Breast epithelium (tissue), 4 donors: ENCODE results near the gene ACYP1. TPM values are rescaled to one million over a fixed set of nuclear protein-coding genes. Genes with fewer than 3 reads are reported as not detected.

Source experiments
- DNase-seq, 2 donors: peaks; one replicate each; pipeline ENCODE4 v3.0.0-alpha.2; 2019; ENCODE audit warnings: low spot score in 2 of 2
- H3K27ac ChIP-seq, 2 donors: fragments of 200-600 bp; sonication (generic) in 1 of 2; one replicate each; pipeline ENCODE4 v1.5.1; 2016 to 2019; ENCODE audit warnings: mild to moderate bottlenecking in 1 of 2
- H3K27me3 ChIP-seq, 2 donors: fragments of 200-600 bp; sonication (generic) in 1 of 2; one replicate each; pipeline versions ENCODE4 v1.5.1 to v1.6.0; 2017 to 2019; ENCODE audit warnings: control low read depth in 1 of 2, mild to moderate bottlenecking in 1 of 2
- H3K36me3 ChIP-seq: fragments of 200-600 bp; one replicate; pipeline ENCODE4 v1.5.1; 2019
- H3K4me1 ChIP-seq, 2 donors: fragments of 200-600 bp; sonication (generic); one replicate each; pipeline ENCODE4 v1.5.1; 2016 to 2019; ENCODE audit warnings: control low read depth in 1 of 2
- H3K4me3 ChIP-seq, 3 donors: fragments of 200-600 bp; sonication (generic); 1 replicate in 2 of 3; 2 replicates in 1 of 3; pipeline ENCODE4 v1.5.1; 2016 to 2019; ENCODE audit warnings: mild to moderate bottlenecking in 3 of 3, moderate library complexity in 2 of 3
- H3K9me3 ChIP-seq, 2 donors: fragments of 200-600 bp; sonication (generic) in 1 of 2; one replicate each; pipeline ENCODE4 v1.5.1; 2016 to 2019; ENCODE audit warnings: control low read depth in 1 of 2
- CTCF ChIP-seq, 3 donors: fragments of 450-650 bp; IDR thresholded peaks; one replicate each; pipeline ENCODE4 v1.5.1; 2016 to 2017; ENCODE audit warnings: antibody characterized with exemption in 3 of 3, mild to moderate bottlenecking in 3 of 3, moderate library complexity in 3 of 3
- POLR2A ChIP-seq: fragments of 450-650 bp; IDR thresholded peaks from one replicate; pipeline ENCODE4 v1.6.1; 2016; ENCODE audit warnings: antibody characterized with exemption, mild to moderate bottlenecking, moderate library complexity
- POLR2AphosphoS5 ChIP-seq, 3 donors: sonication (generic); formaldehyde crosslinking; IDR thresholded peaks; one replicate each; pipeline ENCODE4 v1.6.1; 2017; ENCODE audit warnings: antibody characterized with exemption in 3 of 3
- intact Hi-C: fragments of 100-400 bp; cut with DNase I; formaldehyde crosslinking; loops from one replicate; pipeline ENCODE4 v1.15.1; 2023; ENCODE audit warnings: low total_unique reads
- total RNA-seq, 3 donors: library from RNA; depleted of rRNA; stranded (reverse); fragments of >200 nt; gene quantifications; one replicate each; pipeline ENCODE4 v1.1.0, GENCODE V29; 2016

Gene ACYP1
- total RNA-seq, 3 donors from 2014 or later = 19.0 to 23.6 (median 21.6) TPM

- intact Hi-C loops = no loop called here
- no peak for DNase-seq
Measured at GRCh38 chr14:75013290-75013689, 50.5 kb downstream of the ACYP1 start.

GRCh38 chr14:75011356-75011994, 52.3 kb downstream of the ACYP1 start:
- no peaks in the 10 kb centered on the region for H3K4me1 ChIP-seq
- no peak for TF ChIP-seq POLR2A
- TF ChIP-seq POLR2AphosphoS5 (IDR thresholded peaks at IDR 0.05) = no peak
- TF ChIP-seq CTCF (IDR thresholded peaks at IDR 0.05) = no peak
- H3K4me3 ChIP-seq = no peak overlapping the region
- no peaks in the 10 kb centered on the region for H3K9me3 ChIP-seq
- intact Hi-C loops = no loop called here
- H3K27me3 ChIP-seq = no peaks in the 10 kb centered on the region
- H3K27ac ChIP-seq = peak overlapping the region; percentile 55 to 79
- no peaks in the 10 kb centered on the region for H3K36me3 ChIP-seq
- no peak for DNase-seq

More at GRCh38 chr14:75013290-75013689, 50.5 kb downstream of the ACYP1 start:
- no peaks in the 10 kb centered on the region for H3K27me3 ChIP-seq
- TF ChIP-seq CTCF (IDR thresholded peaks at IDR 0.05) = no peak
- TF ChIP-seq POLR2A = no peak
- TF ChIP-seq POLR2AphosphoS5 (IDR thresholded peaks at IDR 0.05) = no peak
- H3K4me3 ChIP-seq = no peak overlapping the region
- H3K4me1 ChIP-seq = no peaks in the 10 kb centered on the region
- no peaks in the 10 kb centered on the region for H3K36me3 ChIP-seq
- H3K27ac ChIP-seq = peak overlapping the region in 1 of 2 donors; percentile 54
- H3K9me3 ChIP-seq = no peaks in the 10 kb centered on the region

- TF ChIP-seq CTCF (IDR thresholded peaks at IDR 0.05) = no peak
- TF ChIP-seq POLR2A = no peak
- no peak for TF ChIP-seq POLR2AphosphoS5 (IDR thresholded peaks at IDR 0.05)
- H3K27me3 ChIP-seq = no peaks in the 10 kb centered on the region
- no peaks in the 10 kb centered on the region for H3K9me3 ChIP-seq
- no peak for DNase-seq
- H3K36me3 ChIP-seq = no peaks in the 10 kb centered on the region
- intact Hi-C loops = no loop called here
- peak overlapping the region; percentile 55 to 79 for H3K27ac ChIP-seq
- no peak overlapping the region for H3K4me3 ChIP-seq
- H3K4me1 ChIP-seq = no peaks in the 10 kb centered on the region
Measured at GRCh38 chr14:75010472-75011093, 53.2 kb downstream of the ACYP1 start.

- Histone ChIP-seq H3K4me3 (no peak overlapping the region), H3K4me1 (no peaks in the 10 kb centered on the region), H3K9me3 (no peaks in the 10 kb centered on the region), H3K27me3 (no peaks in the 10 kb centered on the region), H3K36me3 (no peaks in the 10 kb centered on the region), H3K27ac (no peak overlapping the region)
- TF ChIP-seq CTCF (IDR thresholded peaks at IDR 0.05) = no peak
- no peak for TF ChIP-seq POLR2AphosphoS5 (IDR thresholded peaks at IDR 0.05)
- TF ChIP-seq POLR2A = no peak
- DNase-seq = no peak
- intact Hi-C loops = no loop called here
Measured at GRCh38 chr14:75009176-75009575, 54.6 kb downstream of the ACYP1 start.

- H3K36me3 ChIP-seq = no peaks in the 10 kb centered on the region
- intact Hi-C loops = no loop called here
- no peaks in the 10 kb centered on the region for H3K9me3 ChIP-seq
Measured at GRCh38 chr14:75005357-75005756, 58.5 kb downstream of the ACYP1 start.

More at GRCh38 chr14:75005357-75005756, 58.5 kb downstream of the ACYP1 start:
- no peaks in the 10 kb centered on the region for H3K27me3 ChIP-seq
- no peaks in the 10 kb centered on the region for H3K4me1 ChIP-seq
- TF ChIP-seq POLR2AphosphoS5 (IDR thresholded peaks at IDR 0.05) = no peak
- no peak overlapping the region for H3K4me3 ChIP-seq
- no peak overlapping the region for H3K27ac ChIP-seq
- DNase-seq = no peak
